NB4 (cell line): Measurements from ENCODE around the gene AMIGO3.

ENCODE experiments used
- CTCF ChIP-seq: IDR thresholded peaks from one replicate; pipeline ENCODE4 v1.5.1; 2012; ENCODE audit warnings: low read depth, low read length
- MYC ChIP-seq: IDR thresholded peaks from 2 replicates; pipeline ENCODE4 v1.6.1; 2011; ENCODE audit warnings: low read depth, low read length
- POLR2A ChIP-seq: IDR thresholded peaks from 2 replicates; pipeline ENCODE4 v1.6.1; 2011; ENCODE audit warnings: mild to moderate bottlenecking; ENCODE audit not compliant: insufficient read length; ENCODE audit errors: extremely low read depth
- TF ChIP-seq, protein P1 (sequence below): IDR thresholded peaks from 2 replicates; pipeline ENCODE4 v1.6.1; 2011; ENCODE audit warnings: low read depth, low read length

DNA sequence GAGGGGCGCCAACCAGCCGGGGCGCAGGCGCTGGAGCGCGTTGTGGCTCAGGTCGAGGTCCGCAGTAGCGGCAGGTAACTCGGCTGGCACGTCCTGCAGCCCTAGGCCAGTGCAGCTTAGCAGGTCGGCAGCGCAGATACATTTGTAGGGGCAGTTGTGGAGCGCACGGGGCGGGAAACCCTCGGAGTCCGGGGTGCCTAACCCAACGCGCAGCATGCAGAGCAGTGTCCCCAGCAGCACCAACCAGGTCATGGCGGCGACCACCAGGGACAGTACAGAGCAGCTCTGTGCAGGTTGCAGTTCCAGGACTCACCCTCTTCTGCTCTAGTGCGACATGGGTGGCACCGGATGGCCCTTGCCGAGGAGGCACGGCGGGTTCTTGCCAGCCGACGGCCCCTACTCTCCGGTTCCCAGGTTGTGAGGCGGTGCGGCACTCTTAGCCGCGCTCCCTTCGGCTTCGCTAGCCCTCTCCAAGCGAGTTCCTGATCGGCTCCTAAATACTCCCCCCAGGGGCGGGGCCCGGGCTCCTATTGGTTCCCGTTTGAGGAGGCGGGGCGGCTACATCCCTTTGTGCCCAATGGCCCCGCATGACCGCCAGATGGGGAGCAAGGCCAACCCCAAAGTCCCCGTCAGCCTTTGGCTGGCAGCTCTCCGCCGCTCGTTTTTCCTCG is at the start of gene AMIGO3:
- TF ChIP-seq CTCF (no peak), POLR2A (no peak), MYC (no peak)
- TF ChIP-seq, protein P1, sequence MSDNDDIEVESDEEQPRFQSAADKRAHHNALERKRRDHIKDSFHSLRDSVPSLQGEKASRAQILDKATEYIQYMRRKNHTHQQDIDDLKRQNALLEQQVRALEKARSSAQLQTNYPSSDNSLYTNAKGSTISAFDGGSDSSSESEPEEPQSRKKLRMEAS, result no peak
